DOHH2 (cell line): ENCODE measurements around the gene FBXO10.

ENCODE experiments used
- H3F3A ChIP-seq: fragments of 200-600 bp; sonication (generic), shearing (Covaris generic); 2 replicates; pipeline ENCODE4 v1.6.0; 2016; ENCODE audit warnings: antibody characterized with exemption, mild to moderate bottlenecking; ENCODE audit not compliant: control insufficient read depth, insufficient read depth
- H3K27ac ChIP-seq: fragments of 200-600 bp; sonication (generic); 2 replicates; pipeline ENCODE4 v1.5.1; 2014; ENCODE audit warnings: low read depth, mild to moderate bottlenecking, low read length, moderate library complexity
- H3K27me3 ChIP-seq: fragments of 200-600 bp; sonication (generic); 2 replicates; pipeline ENCODE4 v1.6.1; 2014; ENCODE audit warnings: mild to moderate bottlenecking, low read length, mixed read lengths; ENCODE audit not compliant: control insufficient read depth
- H3K36me3 ChIP-seq: fragments of 200-600 bp; sonication (generic); 2 replicates; pipeline ENCODE4 v1.6.1; 2014; ENCODE audit warnings: mild to moderate bottlenecking, low read length, moderate library complexity, mixed read lengths; ENCODE audit not compliant: control insufficient read depth
- H3K4me1 ChIP-seq: fragments of 200-600 bp; sonication (generic); 2 replicates; pipeline ENCODE4 v1.6.1; 2014; ENCODE audit warnings: mild to moderate bottlenecking, low read length, mixed read lengths; ENCODE audit not compliant: control insufficient read depth
- H3K4me2 ChIP-seq: fragments of 200-600 bp; sonication (generic); 2 replicates; pipeline ENCODE4 v1.6.0; 2014; ENCODE audit warnings: mild to moderate bottlenecking, low read length, moderate library complexity
- H3K4me3 ChIP-seq: fragments of 200-600 bp; sonication (generic); 2 replicates; pipeline ENCODE4 v1.5.1; 2014; ENCODE audit warnings: mild to moderate bottlenecking, low read length, mixed read lengths
- H3K79me2 ChIP-seq: fragments of 200-600 bp; sonication (generic); 2 replicates; pipeline ENCODE4 v1.6.1; 2014; ENCODE audit warnings: mild to moderate bottlenecking, low read length, mixed read lengths; ENCODE audit not compliant: control insufficient read depth
- H3K9me2 ChIP-seq: fragments of 200-600 bp; sonication (generic); replicated peaks from 2 replicates; pipeline ENCODE4 v1.6.1; 2014; ENCODE audit warnings: mild to moderate bottlenecking, low read length, mixed read lengths; ENCODE audit not compliant: control insufficient read depth
- H3K9me3 ChIP-seq: fragments of 200-600 bp; sonication (generic); 2 replicates; pipeline ENCODE4 v1.6.1; 2014; ENCODE audit warnings: antibody characterized with exemption, low read length, mixed read lengths; ENCODE audit not compliant: control insufficient read depth, insufficient read depth
- H4K20me1 ChIP-seq: fragments of 200-600 bp; sonication (generic); 2 replicates; pipeline ENCODE4 v1.6.0; 2014; ENCODE audit warnings: low read depth, mild to moderate bottlenecking, antibody characterized with exemption, low read length, moderate library complexity; ENCODE audit not compliant: control insufficient read depth, insufficient read depth
- CTCF ChIP-seq: fragments of 200-600 bp; sonication (generic); IDR thresholded peaks from one replicate; pipeline ENCODE4 v1.5.1; 2014; ENCODE audit warnings: antibody characterized with exemption, mild to moderate bottlenecking, low read depth, low read length; ENCODE audit not compliant: poor library complexity, severe bottlenecking
- EZH2phosphoT487 ChIP-seq: fragments of 200-600 bp; sonication (generic); IDR thresholded peaks from 2 replicates; pipeline ENCODE4 v1.6.1; 2017; ENCODE audit warnings: borderline replicate concordance, mild to moderate bottlenecking, antibody characterized with exemption, low read length, moderate library complexity, mixed read lengths

Gene FBXO10

GRCh38 chr9:37504605-37505004, 71.6 kb downstream of the FBXO10 start:
- peaks cover 5% of the 10 kb centered on the region; the same call in 1 of the 2 replicates for H3F3A ChIP-seq
- H3K36me3 ChIP-seq = peaks cover 92% of the 10 kb centered on the region

GRCh38 chr9:37503736-37504135, 72.4 kb downstream of the FBXO10 start:
- H3K9me2 ChIP-seq = no peaks in the 10 kb centered on the region
- 0 out of 2 replicates have a peak, but pooled peaks cover 4% of the 10 kb centered on the region for H4K20me1 ChIP-seq
- no peak overlapping the region for H3K27ac ChIP-seq
- H3K4me2 ChIP-seq = no peak overlapping the region
- no peaks in the 10 kb centered on the region for H3K4me1 ChIP-seq
- no peaks in the 10 kb centered on the region for H3K9me3 ChIP-seq
- H3F3A ChIP-seq = peaks cover 5% of the 10 kb centered on the region; the same call in 1 of the 2 replicates
- H3K36me3 ChIP-seq = peaks cover 93% of the 10 kb centered on the region
- no peak overlapping the region for H3K4me3 ChIP-seq
- TF ChIP-seq EZH2phosphoT487 (no peak), CTCF (no peak)
- H3K27me3 ChIP-seq = no peaks in the 10 kb centered on the region
- 0 out of 2 replicates have a peak, but pooled peaks cover 3% of the 10 kb centered on the region for H3K79me2 ChIP-seq

More at GRCh38 chr9:37504605-37505004, 71.6 kb downstream of the FBXO10 start:
- Histone ChIP-seq H3K4me1 (no peaks in the 10 kb centered on the region), H3K9me3 (no peaks in the 10 kb centered on the region), H3K79me2 (no peaks in the 10 kb centered on the region), H3K9me2 (no peaks in the 10 kb centered on the region), H4K20me1 (0 out of 2 replicates have a peak, but pooled peaks cover 4% of the 10 kb centered on the region), H3K4me2 (no peak overlapping the region), H3K27me3 (no peaks in the 10 kb centered on the region), H3K4me3 (no peak overlapping the region), H3K27ac (no peak overlapping the region)
- TF ChIP-seq EZH2phosphoT487 = no peak
- TF ChIP-seq CTCF = no peak

- no peaks in the 10 kb centered on the region for H3K9me3 ChIP-seq
- H3K4me1 ChIP-seq = no peaks in the 10 kb centered on the region
- TF ChIP-seq EZH2phosphoT487 (no peak), CTCF (no peak)
- H3K36me3 ChIP-seq = peaks cover 93% of the 10 kb centered on the region
- H3K27me3 ChIP-seq = no peaks in the 10 kb centered on the region
- H3K4me2 ChIP-seq = no peak overlapping the region
- H4K20me1 ChIP-seq = 0 out of 2 replicates have a peak, but pooled peaks cover 4% of the 10 kb centered on the region
- no peak overlapping the region for H3K27ac ChIP-seq
- no peak overlapping the region for H3K4me3 ChIP-seq
- H3K79me2 ChIP-seq = 0 out of 2 replicates have a peak, but pooled peaks cover 3% of the 10 kb centered on the region
- no peaks in the 10 kb centered on the region for H3K9me2 ChIP-seq
- peaks cover 5% of the 10 kb centered on the region; the same call in 1 of the 2 replicates for H3F3A ChIP-seq
Measured at GRCh38 chr9:37501957-37502596, 74.1 kb downstream of the FBXO10 start.
